ENCODE data around the gene ARHGEF16.

ARHGEF16 gene

GRCh38 chr1:3506041-3506440 is 51.6 kb downstream of the ARHGEF16 start:
- TF ChIP-seq EZH2 (optimal IDR thresholded peaks at IDR 0.05; ENCODE audit: low read depth, low read length) (no peak), CTCF (IDR thresholded peaks at IDR 0.05; ENCODE audit: low read length) (no peak), EZH2phosphoT487 (IDR thresholded peaks at IDR 0.05; ENCODE audit: low read length) (no peak)
- no peak overlapping the region for H3K27ac ChIP-seq (ENCODE audit: low read length)
- H3K36me3 ChIP-seq (replicated peaks; ENCODE audit: insufficient read depth, low read length), result no peaks in the 10 kb centered on the region
- H3K27me3 ChIP-seq (replicated peaks; ENCODE audit: insufficient read depth, low read length), result peaks cover 85% of the 10 kb centered on the region
- no peaks in the 10 kb centered on the region for H4K20me1 ChIP-seq (ENCODE audit: insufficient read depth, low read length)
- no peak overlapping the region for H3K4me3 ChIP-seq (ENCODE audit: low read length)
- no peaks in the 10 kb centered on the region for H3K79me2 ChIP-seq (ENCODE audit: low read length)
- H3K4me2 ChIP-seq (ENCODE audit: low read depth, low read length), result no peak overlapping the region
- H3K9me3 ChIP-seq (replicated peaks; ENCODE audit: insufficient read depth, low read length), result no peaks in the 10 kb centered on the region
- no peak for DNase-seq
- H2AFZ ChIP-seq (ENCODE audit: low read length), result no peak overlapping the region
- no peaks in the 10 kb centered on the region for H3K9me2 ChIP-seq (replicated peaks; ENCODE audit: insufficient read depth, low read length)
- H3K9ac ChIP-seq (ENCODE audit: low read length), result no peak overlapping the region
- H3F3A ChIP-seq (ENCODE audit: insufficient read depth, low read length), result no peaks in the 10 kb centered on the region
- H3K4me1 ChIP-seq (ENCODE audit: low read length), result no peaks in the 10 kb centered on the region

GRCh38 chr1:3506943-3507342 is 52.5 kb downstream of the ARHGEF16 start:
- no peak for TF ChIP-seq CTCF (IDR thresholded peaks at IDR 0.05; ENCODE audit: low read length)
- TF ChIP-seq EZH2phosphoT487 (IDR thresholded peaks at IDR 0.05; ENCODE audit: low read length), result no peak
- no peak for TF ChIP-seq EZH2 (optimal IDR thresholded peaks at IDR 0.05; ENCODE audit: low read depth, low read length)
- Histone ChIP-seq H3K9me2 (replicated peaks; ENCODE audit: insufficient read depth, low read length) (no peaks in the 10 kb centered on the region), H3K36me3 (replicated peaks; ENCODE audit: insufficient read depth, low read length) (no peaks in the 10 kb centered on the region), H3K4me3 (ENCODE audit: low read length) (no peak overlapping the region), H3K4me2 (ENCODE audit: low read depth, low read length) (no peak overlapping the region), H2AFZ (ENCODE audit: low read length) (no peak overlapping the region), H3K9ac (ENCODE audit: low read length) (no peak overlapping the region), H3F3A (ENCODE audit: insufficient read depth, low read length) (no peaks in the 10 kb centered on the region), H3K4me1 (ENCODE audit: low read length) (no peaks in the 10 kb centered on the region), H4K20me1 (ENCODE audit: insufficient read depth, low read length) (no peaks in the 10 kb centered on the region), H3K79me2 (ENCODE audit: low read length) (no peaks in the 10 kb centered on the region), H3K27ac (ENCODE audit: low read length) (no peak overlapping the region), H3K9me3 (replicated peaks; ENCODE audit: insufficient read depth, low read length) (no peaks in the 10 kb centered on the region), H3K27me3 (replicated peaks; ENCODE audit: insufficient read depth, low read length) (peaks cover 90% of the 10 kb centered on the region)
- no peak for DNase-seq

- Histone ChIP-seq H3K9me2 (replicated peaks; ENCODE audit: insufficient read depth, low read length) (no peaks in the 10 kb centered on the region), H3K79me2 (ENCODE audit: low read length) (no peaks in the 10 kb centered on the region), H2AFZ (ENCODE audit: low read length) (no peak overlapping the region), H3K4me1 (ENCODE audit: low read length) (no peaks in the 10 kb centered on the region), H3K36me3 (replicated peaks; ENCODE audit: insufficient read depth, low read length) (no peaks in the 10 kb centered on the region), H3K27ac (ENCODE audit: low read length) (no peak overlapping the region), H3K4me2 (ENCODE audit: low read depth, low read length) (no peak overlapping the region), H3K9me3 (replicated peaks; ENCODE audit: insufficient read depth, low read length) (no peaks in the 10 kb centered on the region), H3K4me3 (ENCODE audit: low read length) (no peak overlapping the region), H3F3A (ENCODE audit: insufficient read depth, low read length) (no peaks in the 10 kb centered on the region), H4K20me1 (ENCODE audit: insufficient read depth, low read length) (no peaks in the 10 kb centered on the region), H3K27me3 (replicated peaks; ENCODE audit: insufficient read depth, low read length) (peaks cover 97% of the 10 kb centered on the region), H3K9ac (ENCODE audit: low read length) (no peak overlapping the region)
- no peak for DNase-seq
- no peak for TF ChIP-seq CTCF (IDR thresholded peaks at IDR 0.05; ENCODE audit: low read length)
- no peak for TF ChIP-seq EZH2 (optimal IDR thresholded peaks at IDR 0.05; ENCODE audit: low read depth, low read length)
- no peak for TF ChIP-seq EZH2phosphoT487 (IDR thresholded peaks at IDR 0.05; ENCODE audit: low read length)
These were observed 53.3 kb downstream of the ARHGEF16 start for GRCh38 chr1:3507636-3508275.
